GM12891 (cell line): Measurements from ENCODE around the gene DDX18.
"Not testable (repeated sequence)": the region's sequence is repeated elsewhere in the genome, so short reads cannot be mapped to it uniquely, and the experiment has no call there.

Experiments
- DNase-seq: peaks from one replicate; pipeline ENCODE4 v3.0.0; 2011; ENCODE audit warnings: low spot score; ENCODE audit not compliant: insufficient read length
- FAIRE-seq: peaks from 2 replicates; lab custom pipeline; 2011; peaks lifted over from hg19 to GRCh38; lab: Jason Lieb, UNC
- PAX5 ChIP-seq: IDR thresholded peaks from 2 replicates; pipeline ENCODE4 v1.6.1; 2011; ENCODE audit warnings: low read length, moderate library complexity, mild to moderate bottlenecking; ENCODE audit not compliant: insufficient read depth, severe bottlenecking
- POLR2A ChIP-seq: IDR thresholded peaks from 2 replicates; pipeline ENCODE4 v1.6.1; 2011; ENCODE audit warnings: low read depth, low read length, control low read depth
- POLR2AphosphoS5 ChIP-seq: IDR thresholded peaks from 2 replicates; pipeline ENCODE4 v1.6.1; 2011; ENCODE audit warnings: low read depth, low read length, control low read depth
- POU2F2 ChIP-seq: IDR thresholded peaks from 2 replicates; pipeline ENCODE4 v1.6.1; 2011; ENCODE audit warnings: low read depth, mild to moderate bottlenecking, control low read depth, low read length, moderate library complexity
- SPI1 ChIP-seq: IDR thresholded peaks from 2 replicates; pipeline ENCODE4 v1.6.1; 2011; ENCODE audit warnings: low read depth, low read length, control low read depth
- TAF1 ChIP-seq: IDR thresholded peaks from 2 replicates; pipeline ENCODE4 v1.6.1; 2011; ENCODE audit warnings: low read depth, low read length, control low read depth

Gene DDX18

GRCh38 chr2:117794668-117795067, 19.8 kb upstream of the DDX18 start:
- DNase-seq (no peak), FAIRE-seq (no peak)
- no peak for TF ChIP-seq PAX5
- TF ChIP-seq POLR2AphosphoS5, result no peak
- no peak for TF ChIP-seq POLR2A
- TF ChIP-seq SPI1, result no peak
- no peak for TF ChIP-seq POU2F2
- no peak for TF ChIP-seq TAF1

DNA sequence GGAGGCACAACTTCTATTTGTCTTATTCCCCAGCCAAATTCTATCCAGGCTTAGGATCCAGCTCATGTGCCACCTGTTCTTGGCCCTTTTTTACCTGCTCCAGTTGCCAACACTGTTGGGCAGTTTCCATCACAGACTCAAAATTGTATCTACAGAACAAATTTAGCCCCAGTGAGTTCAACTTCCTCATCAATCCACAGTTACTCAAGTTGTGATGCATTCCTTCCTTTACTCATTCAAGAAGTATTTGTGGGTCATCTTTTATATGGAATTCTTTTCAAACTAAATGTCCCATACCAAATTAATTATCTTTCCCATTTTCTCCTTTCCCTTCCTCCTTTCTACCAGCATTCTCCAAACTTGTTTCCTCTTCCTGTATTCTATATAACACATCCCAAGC, 12.7 kb upstream of the DDX18 start:
- no peak for DNase-seq
- TF ChIP-seq POU2F2 (no peak), PAX5 (no peak), POLR2AphosphoS5 (no peak), TAF1 (no peak), SPI1 (no peak), POLR2A (no peak)
- no peak for FAIRE-seq

DNA sequence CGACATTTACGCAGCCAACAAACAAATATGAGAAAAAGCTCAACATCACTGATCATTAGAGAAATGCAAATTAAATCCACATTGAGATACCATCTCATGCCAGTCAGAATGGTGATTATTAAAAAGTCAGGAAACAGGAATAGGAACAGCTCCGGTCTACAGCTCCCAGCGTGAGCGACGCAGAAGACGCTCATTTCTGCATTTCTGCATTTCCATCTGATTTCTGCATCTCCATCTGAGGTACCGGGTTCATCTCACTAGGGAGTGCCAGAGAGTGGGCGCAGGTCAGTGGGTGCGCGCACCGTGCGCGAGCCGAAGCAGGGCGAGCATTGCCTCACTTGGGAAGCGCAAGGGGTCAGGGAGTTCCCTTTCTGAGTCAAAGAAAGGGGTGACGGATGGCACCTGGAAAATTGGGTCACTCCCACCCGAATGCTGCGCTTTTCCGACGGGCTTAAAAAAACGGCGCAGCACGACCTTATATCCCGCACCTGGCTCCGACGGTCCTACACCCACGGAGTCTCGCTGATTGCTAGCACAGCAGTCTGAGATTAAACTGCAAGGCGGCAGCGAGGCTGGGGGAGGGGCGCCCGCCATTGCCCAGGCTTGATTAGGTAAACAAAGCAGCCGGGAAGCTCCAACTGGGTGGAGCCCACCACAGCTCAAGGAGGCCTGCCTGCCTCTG, 10.7 kb upstream of the DDX18 start:
- not testable (repeated sequence) for DNase-seq, FAIRE-seq

GRCh38 chr2:117812443-117812842, 2.0 kb upstream of the DDX18 start:
- TF ChIP-seq TAF1 (no peak), POLR2A (no peak), POLR2AphosphoS5 (no peak), SPI1 (no peak), PAX5 (no peak), POU2F2 (no peak)
- DNase-seq, result no peak
- FAIRE-seq, result no peak

DNA sequence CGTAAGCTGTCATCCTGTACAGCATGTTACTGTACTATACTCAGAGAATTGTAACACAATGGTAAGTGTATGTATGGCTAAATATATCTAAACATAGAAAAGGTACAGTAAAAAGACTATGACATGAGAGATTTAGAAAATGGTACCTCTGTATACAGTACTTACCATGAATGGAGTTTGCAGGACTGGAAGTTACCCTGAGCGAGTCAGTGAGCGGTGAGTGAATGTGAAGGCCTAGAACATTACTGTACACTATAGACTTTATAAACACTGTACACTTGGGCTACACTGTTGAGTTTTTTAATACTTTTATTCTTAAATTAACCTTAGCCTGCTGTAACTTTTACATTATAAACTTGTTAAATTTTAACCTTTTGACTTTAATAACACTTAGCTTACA, 1.5 kb downstream of the DDX18 start:
- no peak for TF ChIP-seq PAX5
- TF ChIP-seq POU2F2, result no peak
- no peak for TF ChIP-seq SPI1
- TF ChIP-seq POLR2A, result no peak
- TF ChIP-seq TAF1, result no peak
- TF ChIP-seq POLR2AphosphoS5, result no peak
- no peak for FAIRE-seq
- no peak for DNase-seq

- FAIRE-seq, result peak; percentile 33
- no peak for DNase-seq
- TF ChIP-seq SPI1, result peak; percentile 67
- TF ChIP-seq POLR2A, result no peak
Measured at GRCh38 chr2:117818921-117819320, 4.4 kb downstream of the DDX18 start.

DNA sequence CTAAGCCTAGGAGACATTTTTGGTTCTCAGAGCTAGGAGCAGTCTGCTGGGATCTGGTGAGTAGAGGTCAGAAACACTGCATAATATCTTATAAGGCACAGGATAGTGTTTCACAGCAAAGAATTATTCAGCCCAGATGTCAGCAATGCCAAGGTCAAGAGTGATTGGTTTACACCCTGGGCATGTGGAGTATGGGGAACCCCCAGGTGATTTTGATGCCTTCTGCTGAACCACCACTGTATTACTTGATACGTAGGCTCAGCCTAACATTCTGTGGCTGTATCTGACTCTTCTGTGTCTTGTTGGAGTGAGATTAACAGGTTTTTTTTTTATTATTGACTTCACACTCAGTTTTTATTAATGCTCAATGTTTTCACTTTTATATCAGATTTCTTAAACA, 6.0 kb downstream of the DDX18 start:
- no peak for FAIRE-seq
- TF ChIP-seq PAX5 (no peak), TAF1 (no peak), POU2F2 (no peak)
- DNase-seq, result no peak

DNA sequence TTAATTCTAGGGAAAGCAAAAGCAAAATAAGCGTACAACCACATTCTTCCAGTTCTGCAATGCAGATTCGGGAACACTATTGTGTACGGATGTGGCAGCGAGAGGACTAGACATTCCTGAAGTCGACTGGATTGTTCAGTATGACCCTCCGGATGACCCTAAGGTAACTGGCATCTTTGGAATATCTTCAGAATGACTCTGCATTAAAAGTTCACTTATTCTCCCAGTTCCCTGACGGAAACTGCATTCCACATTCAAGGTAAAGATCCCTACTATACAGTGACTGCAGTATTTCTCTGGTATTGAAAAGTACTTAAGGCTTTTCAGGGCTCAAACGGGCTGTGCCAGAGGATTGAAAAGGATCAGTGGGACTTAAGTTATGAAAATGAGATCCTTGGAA, 10.9 kb downstream of the DDX18 start:
- no peak for DNase-seq
- no peak for TF ChIP-seq POLR2A
- TF ChIP-seq POLR2AphosphoS5, result no peak
- no peak for TF ChIP-seq TAF1
- no peak for TF ChIP-seq POU2F2
- no peak for TF ChIP-seq SPI1
- TF ChIP-seq PAX5, result no peak
- no peak for FAIRE-seq

DNA sequence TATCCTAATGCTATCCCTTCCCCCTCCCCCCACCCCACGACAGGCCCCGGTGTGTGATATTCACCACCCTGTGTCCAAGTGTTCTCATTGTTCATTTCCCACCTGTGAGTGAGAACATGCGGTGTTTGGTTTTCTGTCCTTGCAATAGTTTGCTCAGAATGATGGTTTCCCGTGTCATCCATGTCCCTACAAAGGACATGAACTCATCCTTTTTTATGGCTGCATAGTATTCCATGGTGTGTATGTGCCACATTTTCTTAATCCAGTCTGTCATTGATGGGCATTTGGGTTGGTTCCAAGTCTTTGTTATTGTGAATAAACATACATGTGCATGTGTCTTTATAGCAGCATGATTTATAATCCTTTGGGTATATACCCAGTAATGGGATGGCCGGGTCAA, 13.0 kb downstream of the DDX18 start:
- not testable (repeated sequence) for FAIRE-seq, DNase-seq

DNA sequence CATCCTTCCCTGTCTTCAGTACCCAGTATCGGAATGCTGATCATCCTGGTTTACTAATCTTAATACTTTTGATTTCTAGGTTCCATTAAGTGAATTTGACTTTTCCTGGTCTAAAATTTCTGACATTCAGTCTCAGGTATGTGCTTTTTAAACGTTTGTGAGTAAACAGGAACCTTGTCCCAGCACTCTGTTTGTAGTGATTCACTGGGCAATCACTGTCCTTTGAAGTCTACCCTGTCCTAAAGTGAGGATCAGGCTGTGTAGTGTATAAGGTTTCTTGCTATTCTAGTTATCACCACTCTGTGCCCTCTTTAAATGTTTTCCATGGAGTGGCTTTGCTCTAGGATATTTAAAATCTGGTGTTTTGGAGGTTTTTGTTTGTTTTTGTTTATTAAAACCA, 14.4 kb downstream of the DDX18 start:
- no peak for TF ChIP-seq POU2F2
- TF ChIP-seq PAX5, result no peak
- no peak for TF ChIP-seq POLR2AphosphoS5
- no peak for TF ChIP-seq POLR2A
- TF ChIP-seq TAF1, result no peak
- no peak for TF ChIP-seq SPI1
- FAIRE-seq (no peak), DNase-seq (no peak)

GRCh38 chr2:117832332-117832731, 17.8 kb downstream of the DDX18 start:
- no peak for DNase-seq
- no peak for TF ChIP-seq PAX5
- FAIRE-seq, result no peak
